Ovary (tissue), 3 donors: ENCODE results near the gene GNG4.

Source experiments
- EP300 ChIP-seq: sonication (generic); formaldehyde crosslinking; IDR thresholded peaks from one replicate; pipeline ENCODE4 v1.6.1; 2017; ENCODE audit warnings: antibody characterized with exemption
- POLR2A ChIP-seq: fragments of 450-650 bp; IDR thresholded peaks from one replicate; pipeline ENCODE4 v1.6.1; 2017; ENCODE audit warnings: antibody characterized with exemption, mild to moderate bottlenecking, moderate library complexity
- TF ChIP-seq, protein P1 (sequence below), 3 donors: fragments of 450-650 bp in 2 of 3; fragments of 200-600 bp in 1 of 3; IDR thresholded peaks; one replicate each; pipeline versions ENCODE4 v1.5.1 to v1.8.0; 2016 to 2022; ENCODE audit warnings: antibody characterized with exemption in 3 of 3, mild to moderate bottlenecking in 1 of 3
- donor health status: DM: no; HTN: no; CAD: no.

DNA sequence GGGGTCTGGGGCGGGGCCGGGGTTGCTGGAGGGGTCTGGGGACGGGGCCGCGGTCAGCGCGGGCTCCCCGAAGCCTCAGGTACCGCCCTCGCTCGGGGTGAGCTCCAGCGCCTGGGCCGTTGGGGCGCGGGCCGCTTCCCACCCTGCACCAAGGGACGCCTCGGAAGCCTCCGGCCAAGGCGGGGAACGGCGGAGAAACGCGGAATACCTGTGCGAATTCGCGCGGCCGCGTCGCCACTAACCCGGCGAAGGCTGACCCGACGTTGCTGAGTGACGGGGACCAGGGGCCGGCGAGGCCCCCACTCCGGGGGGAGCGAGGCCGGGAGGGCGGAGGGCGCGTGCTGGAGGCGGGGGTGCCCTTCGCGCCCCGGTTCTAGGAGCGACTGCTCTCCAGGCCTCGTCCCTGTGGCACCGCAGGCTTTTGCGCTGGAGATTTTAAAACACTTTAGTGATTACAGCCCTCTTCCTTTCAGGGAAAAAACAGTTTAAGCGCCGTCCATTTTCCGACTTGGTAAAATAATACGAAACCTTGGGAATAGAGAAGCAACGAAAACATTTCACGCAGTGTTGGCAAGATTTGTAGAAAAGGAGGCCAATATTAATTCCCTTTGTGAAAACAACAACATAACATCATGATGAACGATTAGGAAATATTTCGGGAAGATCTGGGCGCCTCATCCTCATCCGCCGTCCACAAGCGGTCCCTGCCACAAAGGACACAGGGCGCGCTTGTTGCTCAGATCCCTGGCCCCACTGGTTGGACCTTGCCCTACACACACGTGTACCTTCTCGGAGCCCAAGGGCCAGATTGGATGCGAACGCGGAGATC lies 971 bp upstream of the GNG4 start:
- TF ChIP-seq, protein P1, sequence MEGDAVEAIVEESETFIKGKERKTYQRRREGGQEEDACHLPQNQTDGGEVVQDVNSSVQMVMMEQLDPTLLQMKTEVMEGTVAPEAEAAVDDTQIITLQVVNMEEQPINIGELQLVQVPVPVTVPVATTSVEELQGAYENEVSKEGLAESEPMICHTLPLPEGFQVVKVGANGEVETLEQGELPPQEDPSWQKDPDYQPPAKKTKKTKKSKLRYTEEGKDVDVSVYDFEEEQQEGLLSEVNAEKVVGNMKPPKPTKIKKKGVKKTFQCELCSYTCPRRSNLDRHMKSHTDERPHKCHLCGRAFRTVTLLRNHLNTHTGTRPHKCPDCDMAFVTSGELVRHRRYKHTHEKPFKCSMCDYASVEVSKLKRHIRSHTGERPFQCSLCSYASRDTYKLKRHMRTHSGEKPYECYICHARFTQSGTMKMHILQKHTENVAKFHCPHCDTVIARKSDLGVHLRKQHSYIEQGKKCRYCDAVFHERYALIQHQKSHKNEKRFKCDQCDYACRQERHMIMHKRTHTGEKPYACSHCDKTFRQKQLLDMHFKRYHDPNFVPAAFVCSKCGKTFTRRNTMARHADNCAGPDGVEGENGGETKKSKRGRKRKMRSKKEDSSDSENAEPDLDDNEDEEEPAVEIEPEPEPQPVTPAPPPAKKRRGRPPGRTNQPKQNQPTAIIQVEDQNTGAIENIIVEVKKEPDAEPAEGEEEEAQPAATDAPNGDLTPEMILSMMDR (IDR thresholded peaks at IDR 0.05) = no peak
- TF ChIP-seq POLR2A (peak; percentile 39), EP300 (no peak)
